ENCODE data around the gene TMSB4X.
"Not testable (repeated sequence)": the region's sequence is repeated elsewhere in the genome, so short reads cannot be mapped to it uniquely, and the experiment has no call there.

The TMSB4X gene

DNA sequence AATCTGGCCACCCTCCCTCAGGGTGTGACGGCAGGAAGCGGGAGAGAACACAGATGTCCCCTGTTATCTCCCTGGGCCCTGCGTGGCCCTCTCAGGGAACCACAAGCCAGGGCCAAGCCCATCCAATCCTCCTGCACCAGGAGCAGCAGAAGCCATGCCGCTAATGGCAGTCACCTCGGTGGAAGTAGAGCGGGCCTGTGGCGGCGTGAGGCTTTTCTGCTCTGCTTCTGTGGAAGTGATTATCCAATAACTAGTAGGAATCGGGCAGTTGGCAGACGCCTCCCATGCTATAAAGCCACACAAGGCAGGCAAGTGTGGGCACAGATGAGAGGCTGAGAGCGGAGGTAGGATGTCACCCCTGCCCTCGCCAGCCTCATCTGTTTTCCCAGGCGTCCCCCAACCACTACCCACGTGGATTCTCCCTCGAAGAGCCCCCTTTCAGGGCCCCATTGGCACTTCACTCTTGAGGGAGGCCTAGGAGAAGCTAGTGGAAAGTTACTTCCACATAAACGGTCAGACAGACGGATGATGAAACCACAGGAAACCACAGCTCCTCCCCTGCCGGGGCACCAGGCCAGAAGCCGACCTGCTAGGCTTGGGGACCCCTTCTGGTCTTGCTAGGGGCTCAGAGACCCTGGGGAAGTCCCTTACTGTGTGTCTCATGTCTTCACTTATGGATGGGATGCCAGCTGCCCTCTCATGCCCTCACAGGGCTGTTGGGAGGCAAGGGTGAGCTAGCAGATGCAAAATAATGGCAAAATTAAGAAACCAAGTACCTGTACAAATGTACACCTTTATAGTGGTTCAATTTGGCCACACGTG is 18.8 kb upstream of the TMSB4X start:
- peak; percentile 85 to 89 for DNase-seq

DNA sequence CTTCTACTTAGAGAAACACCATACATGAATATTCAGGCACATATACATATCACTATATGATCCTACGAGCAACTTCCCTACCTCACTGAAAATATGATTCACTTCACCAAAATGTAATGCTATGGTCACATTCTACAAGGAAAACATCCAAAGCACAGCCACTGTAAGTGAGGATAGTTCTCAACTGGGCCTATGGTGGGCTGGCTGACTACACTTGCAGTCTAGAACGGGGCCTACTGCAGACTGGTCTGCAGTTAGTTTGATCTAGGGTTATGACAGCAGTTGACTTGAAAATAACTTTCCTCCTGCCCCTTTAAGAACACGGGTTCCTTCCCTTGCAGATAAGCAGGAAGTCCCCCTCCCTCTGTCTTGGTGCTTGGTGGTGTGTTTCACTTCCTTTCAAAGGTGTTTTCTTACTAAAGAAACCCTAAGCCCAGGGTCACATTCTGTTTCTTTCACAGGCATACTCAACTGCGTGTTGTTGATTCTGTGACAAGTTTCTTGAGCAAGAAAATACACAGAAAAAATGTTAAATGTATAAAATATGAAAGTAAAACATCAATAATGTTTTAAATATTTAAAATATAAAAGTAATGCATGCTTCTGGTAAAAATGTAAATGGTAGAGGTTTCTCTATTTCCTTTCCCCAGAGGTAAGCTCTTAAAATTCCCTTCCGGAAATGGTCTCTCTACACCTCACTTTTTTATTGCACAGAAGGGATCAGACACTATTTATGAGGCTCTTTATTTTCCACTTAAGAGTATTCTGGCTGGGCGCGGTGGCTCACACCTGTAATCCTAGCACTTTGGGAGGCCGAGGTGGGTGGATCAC is 18.0 kb upstream of the TMSB4X start:
- DNase-seq = peak; percentile 85 to 87

DNA sequence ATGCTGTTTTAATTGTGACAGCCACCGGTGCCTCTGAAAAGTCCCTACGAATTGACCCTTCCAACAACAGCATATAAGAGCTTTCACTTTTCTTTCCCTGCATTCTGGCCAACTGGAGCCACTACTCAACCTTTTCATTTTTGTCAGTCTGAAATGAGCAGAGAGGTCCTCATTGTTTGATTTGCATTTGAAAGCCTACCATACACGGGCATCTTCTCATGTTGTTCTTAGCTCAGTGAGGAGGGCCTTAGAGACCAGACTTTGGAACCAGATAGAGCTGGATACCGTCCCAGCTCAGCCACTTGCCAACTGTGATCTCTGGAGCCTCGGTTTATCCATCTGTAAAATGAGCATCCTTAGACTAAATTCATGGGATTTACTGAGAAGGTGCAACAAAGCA is 16.9 kb upstream of the TMSB4X start:
- DNase-seq = no peak

DNA sequence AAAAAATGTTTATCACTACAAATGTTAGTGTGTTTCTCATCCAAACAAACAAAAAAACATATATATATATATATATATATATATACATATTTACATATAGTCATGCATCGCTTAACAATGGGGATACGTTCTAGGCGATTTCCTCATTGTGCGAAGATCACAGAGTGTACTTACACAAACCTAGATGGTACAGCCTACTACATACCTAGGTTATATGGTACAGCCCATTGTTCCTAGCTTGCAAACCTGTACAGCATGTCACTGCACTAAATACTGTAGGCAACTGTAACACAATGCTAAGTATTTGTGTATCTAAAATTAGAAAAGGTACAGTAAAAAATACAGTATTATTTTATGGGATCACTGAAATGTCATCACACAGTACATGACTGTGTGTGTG is 16.4 kb upstream of the TMSB4X start:
- DNase-seq = no peak

DNA sequence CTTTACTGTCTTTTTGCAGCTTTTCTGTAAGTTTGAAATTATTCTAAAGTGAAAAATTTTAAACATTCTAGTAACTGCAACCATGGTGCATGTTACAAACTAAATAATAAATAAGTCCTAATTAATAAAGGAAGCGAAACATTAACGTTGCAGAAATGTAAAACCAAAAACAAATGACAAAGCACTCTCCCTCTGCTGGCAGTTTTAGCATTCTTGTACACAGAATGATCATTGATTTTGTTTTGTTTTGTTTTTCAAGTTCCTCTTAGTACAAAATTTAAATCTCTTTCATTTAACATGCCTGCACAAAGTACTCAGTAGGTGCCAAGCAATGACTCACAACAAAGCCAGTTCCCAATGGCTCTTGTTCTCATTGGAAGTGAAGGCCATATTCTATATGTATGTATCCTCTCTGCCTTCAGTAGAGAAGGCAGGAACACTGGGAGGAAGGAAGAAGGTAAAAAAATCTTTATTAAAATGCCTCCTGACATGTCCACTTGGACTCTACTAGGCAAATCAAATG is 13.7 kb upstream of the TMSB4X start:
- no peak for DNase-seq

DNA sequence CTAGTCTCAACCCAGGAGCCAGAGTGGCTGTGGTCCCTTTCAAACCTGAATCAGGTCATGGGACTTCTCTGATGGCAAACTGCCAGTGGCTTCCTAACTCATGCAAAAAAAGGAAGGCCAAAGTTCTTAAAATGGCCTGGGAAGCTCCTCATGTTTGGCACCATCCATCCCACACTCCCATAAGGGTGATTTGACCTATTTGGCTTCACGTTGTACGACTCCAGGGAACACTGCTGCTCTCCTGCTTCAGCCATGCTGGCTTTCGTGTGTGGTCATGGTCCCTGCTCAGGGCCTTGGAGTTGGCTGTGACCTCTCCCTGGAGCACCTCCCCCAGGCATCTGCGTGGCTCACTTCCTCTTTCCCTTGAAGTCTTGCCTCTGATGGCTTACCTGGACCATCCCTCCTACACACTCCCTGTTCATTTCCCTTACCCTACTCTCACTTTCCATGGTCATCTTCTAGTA is 12.8 kb upstream of the TMSB4X start:
- no peak for DNase-seq

DNA sequence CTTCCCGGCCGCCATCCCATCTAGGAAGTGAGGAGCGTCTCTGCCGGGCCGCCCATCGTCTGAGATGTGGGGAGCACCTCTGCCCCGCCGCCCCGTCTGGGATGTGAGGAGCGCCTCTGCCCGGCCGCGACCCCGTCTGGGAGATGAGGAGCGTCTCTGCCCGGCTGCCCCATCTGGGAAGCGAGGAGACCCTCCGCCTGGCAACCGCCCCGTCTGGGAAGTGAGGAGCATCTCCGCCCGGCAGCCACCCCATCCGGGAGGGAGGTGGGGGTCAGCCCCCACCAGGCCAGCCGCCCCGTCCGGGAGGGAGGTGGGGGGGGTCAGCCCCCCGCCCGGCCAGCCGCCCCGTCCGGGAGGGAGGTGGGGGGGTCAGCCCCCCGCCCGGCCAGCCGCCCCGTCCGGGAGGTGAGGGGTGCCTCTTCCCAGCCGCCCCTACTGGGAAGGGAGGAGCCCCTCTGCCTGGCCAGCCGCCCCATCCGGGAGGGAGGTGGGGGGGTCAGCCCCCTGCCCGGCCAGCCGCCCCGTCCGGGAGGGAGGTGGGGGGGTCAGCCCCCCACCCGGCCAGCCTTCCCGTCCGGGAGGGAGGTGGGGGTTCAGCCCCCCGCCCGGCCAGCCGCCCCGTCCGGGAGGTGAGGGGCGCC is 11.6 kb upstream of the TMSB4X start:
- not testable (repeated sequence) for DNase-seq

DNA sequence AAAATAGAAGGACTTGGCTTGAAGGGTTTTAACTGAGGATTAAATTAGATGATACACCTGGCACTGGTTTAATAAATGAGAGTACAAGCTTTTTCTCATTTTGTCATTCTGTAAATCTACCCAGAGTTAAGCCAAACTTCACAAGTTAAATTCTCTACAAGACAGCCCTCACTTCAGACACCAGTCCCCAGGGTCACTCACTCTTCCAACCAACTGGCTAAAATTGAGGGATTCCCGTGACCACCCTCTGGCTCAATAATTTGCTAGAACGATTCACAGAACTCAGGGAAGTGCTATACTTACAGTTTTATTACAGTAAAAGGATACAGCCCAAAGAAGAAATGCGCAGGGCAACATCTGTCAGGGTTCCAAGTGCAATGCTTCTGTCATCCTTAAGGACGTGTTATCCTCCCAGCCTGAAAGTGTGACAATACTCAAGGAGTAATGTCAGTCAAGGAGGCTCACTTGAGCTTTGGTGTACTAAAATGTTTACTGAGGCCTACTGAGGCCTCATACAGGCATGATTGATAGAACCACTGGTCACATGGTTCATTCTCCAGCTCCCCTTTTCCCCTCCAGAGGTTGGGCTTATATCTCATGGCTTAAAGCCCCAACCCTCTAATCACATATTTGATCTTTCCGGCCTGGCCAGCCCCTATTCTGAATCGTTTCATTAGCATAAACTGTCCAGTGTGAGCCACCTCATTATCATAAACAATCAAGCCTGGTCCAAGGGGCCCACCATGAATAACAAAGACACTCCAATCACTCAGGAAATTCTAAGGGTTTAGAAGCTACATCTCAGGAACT is 9.6 kb upstream of the TMSB4X start:
- no peak for DNase-seq

DNA sequence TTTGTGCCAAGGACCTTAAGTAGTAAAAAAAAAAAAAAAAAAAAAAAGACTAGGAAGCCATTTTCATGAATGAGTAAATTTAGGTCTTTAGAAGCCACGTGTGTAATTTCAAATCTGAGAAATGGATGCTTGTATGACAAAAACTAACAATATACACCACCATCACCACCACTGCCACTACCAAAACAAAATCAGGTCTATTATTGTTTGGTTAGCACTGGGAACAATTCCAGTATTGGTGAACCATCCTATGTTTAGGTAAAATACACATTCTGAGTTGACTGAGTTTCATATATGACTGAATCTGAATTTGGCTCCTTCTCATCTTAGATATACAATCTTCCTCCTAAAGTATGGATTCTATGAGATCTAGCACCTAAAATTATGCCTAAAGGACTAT is 8.8 kb upstream of the TMSB4X start:
- DNase-seq = no peak

DNA sequence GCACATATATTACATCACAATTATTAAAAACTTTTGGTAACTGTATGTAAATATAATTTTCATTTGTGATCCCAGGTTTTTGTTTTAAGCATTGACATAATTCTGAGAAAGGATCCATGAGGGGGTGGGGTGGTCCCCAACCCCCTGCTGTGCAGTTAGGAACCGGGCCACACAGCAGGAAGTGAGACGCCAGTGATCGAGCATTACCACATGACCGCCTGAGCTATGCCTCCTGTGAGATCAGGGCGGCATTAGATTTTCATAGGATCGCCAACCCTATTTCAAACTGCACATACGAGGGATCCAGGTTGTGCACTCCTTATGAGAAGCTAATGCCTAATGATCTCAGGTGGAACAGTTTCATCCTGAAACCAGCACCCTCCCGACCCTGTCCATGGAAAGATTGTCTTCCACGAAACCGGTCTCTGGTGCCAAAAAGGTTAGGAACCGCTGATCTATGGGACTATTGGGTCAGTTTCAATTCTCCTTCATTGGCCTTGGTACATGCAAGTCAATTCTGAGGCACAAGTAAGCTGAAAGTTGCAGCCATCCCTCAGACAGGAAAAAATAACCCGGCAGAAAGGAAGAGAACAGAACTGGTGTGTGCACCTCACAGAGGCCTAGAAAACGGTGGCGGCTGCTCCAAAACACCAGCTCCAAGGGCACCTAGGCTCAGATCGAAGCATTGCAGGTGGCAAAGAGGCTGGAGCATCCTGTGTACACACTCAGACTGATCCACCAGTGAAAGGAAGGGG is 7.0 kb upstream of the TMSB4X start:
- DNase-seq = no peak

DNA sequence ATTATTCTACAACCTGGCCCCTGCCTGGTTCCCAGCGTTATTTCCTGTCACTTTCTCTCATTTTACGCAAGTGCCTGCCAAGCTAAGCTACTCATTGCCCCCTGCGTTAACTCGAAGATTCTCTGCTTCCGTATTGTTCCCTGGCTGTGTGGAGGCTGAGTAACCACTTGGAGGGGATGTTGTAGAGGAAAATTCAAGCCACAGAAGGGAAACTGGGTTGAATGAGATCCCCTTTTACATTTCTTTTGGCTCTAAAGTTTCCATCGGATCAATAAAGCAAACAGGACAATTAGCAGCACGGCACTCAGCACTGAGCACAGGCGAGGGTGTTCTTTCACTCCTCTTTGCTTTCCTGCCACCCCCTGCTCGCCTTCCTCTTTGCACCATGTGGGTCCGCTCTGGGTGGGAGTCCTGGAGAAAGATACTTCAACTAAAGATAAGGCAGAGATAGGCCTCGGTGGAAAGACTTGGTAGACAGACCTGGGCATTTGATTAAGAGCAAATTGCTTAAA is 4.2 kb upstream of the TMSB4X start:
- peak; percentile 76 to 81 for DNase-seq

DNA sequence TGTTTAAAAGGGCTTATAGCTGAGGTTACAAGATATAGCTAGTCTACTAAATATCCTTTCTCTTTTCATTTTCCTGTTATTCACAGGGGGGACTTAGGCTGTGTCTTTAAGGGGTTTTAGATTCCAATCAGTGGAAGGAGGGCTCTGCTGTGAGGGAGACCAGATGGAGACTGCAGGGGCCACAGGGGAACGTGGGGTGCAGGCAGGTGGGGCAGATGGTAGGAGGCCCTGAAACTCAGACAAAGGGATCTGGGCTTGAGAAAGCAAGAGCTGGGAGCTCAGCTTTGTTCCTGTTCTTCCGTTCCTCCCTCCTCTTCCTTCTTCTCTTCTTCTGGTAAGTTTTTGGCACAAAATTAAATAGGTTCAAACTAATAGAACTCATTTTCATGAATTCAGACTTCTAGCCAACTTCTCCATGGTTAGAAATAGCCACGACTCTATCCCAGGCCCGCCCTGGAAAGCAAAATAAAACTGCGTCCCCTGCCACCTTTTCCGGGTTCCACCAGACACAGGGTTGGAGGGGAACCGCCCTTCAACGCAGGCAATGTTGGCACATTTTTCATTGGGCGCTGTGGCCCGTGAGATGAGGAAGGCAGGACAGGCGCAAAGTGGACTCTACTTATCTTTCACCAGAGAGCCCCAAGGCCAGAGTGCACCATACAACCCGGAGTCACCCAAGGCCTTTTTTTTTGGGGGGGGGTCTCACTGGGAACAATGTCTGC is 3.5 kb upstream of the TMSB4X start:
- DNase-seq = peak in 1 of 2 donors; percentile 30

DNA sequence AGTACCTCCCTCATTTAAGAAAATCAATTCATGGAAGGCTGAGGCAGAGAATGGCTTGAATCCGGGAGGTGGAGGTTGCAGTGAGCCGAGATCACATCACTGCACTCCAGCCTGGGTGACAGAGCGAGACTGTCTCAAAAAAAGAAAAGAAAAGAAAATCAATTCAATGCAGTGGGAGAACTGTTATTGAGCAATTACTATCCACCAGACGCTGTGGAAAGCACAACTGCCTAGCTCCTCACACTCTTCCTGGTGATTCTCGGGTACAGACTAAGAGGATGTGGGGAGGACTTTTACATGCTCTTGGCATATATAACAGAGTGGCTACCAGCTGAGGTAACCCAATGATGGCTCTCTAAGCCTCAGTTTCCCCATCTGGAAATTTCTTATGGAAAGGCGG is 2.7 kb upstream of the TMSB4X start:
- no peak for DNase-seq

DNA sequence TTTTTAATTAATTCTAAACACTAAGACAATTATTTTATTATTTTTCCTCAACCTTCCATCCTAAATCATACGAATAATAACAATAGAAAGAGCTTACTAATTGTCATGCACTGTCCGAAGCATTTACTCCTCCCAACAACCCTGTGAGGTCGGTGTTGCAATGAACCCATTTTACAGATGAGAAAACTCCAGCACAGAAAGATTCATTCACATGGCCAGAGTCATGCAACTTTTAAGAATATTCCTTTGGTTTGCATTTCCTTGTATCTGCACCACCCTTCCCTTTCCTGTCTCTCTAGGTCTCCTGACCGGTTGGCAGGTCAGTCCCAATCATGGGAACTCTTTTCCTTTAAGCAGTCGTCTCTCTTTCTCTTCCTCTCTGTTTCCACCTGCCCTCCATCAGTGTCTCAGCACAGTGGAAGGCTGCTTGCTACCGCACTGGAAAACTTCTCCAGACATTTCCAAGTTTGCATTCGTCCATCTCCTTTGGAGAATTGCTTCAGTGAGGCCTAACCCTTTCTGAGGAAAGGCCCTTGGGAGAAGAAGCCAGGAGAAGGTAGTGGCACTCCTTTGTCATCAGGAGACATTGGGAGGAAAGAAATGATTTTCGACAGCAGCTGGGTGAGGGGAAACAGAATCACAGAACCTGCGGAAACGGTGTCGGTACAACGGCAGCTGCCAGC is 1.9 kb upstream of the TMSB4X start:
- no peak for DNase-seq

DNA sequence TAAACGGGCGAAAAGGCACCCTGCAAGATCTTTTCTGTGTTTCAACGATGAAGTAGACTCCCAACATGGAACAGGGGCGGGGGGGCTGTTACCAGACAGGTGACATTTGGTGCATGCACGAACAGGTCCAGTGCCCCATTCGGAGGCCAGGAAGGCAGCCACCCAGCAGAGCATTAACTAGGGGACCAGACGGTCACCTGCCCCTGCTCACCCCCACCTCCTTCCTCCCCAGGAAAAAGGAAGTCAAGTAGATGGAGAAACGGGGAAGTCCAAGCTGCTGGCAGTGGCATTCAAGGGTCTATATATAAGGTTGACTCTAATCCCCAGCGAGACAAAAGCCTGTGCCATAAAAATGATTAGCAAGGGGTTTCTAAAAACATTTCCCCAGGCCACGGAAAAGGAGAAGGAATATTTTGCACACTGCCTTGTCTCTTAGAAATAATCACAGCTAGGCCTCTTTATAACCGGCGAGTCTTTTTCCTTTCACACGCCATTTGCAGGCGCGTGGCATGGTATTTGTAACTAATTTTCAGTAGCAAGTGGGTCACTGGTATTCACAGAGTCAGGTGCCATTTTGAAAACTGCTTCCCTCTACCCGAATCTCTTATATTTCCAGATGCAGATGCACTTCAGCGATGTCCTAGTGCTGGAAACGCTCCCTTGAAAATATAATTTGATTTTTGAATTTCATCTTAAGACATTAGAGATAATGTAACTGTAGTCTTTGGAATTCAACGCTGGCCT is 1.2 kb upstream of the TMSB4X start:
- DNase-seq = peak; percentile 62 to 66

DNA sequence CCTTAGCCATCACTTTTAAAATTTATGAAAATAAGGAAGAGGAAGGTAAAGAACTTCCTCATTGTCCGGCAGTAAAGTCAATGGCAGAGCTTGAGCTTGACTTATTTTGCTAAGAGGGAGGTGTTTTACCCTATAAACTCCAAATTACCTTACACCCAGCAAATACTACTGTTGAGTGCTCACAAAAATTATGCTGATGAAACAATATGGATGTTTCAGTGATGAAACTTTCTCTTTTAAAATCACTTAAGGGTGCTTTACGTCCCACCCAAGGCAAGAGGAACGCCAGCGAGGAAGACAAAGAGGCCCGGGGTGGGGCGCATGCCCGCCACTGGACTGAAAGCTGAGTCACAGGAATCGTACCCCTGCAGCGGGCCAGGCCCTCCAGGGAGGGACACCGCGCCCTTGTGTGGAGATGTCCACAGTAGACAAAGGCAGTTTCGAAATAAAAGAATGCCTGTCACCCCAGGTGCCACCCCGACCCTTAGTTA is 560 bp upstream of the TMSB4X start:
- peak; percentile 52 to 62 for DNase-seq

DNA sequence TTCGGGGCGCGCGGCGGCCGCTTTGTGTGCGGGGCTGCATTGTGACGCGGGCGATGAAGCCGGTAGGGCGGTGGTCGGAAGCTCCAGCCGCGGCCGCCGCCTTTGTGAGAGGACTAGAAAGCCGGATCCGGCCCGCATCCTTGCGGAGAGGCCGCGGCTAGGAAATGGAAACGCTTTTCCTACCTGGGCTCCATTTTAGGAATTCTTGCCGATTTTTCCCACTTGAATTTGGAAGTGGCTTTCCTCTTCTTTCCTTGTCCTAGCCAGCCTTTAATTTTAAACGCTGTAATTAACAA is 708 bp downstream of the TMSB4X start:
- peak in 1 of 2 donors; percentile 52 for DNase-seq

DNA sequence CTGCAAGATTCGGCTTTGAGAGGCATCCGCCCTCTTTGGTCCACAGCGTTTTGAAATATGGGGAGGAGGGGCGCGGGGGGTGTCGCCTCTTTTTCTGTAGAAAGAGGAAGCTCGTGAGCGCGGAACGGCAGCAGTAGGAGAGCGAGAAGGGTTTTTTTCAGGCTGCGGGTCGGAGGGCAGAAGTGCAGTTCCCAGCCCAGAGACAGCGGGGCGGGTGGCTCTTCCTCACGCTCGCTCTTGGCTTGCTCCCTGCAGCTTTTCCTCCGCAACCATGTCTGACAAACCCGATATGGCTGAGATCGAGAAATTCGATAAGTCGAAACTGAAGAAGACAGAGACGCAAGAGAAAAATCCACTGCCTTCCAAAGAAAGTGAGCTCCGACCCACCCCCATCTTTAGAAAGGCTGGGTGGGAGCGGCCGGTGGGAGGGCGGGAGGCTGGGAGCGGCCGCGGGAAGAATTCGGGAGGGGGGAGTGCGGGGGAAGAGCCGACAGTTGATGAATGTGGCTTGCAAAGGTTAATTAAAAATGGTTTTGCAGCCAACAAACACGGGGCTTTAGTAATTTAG is 1.2 kb downstream of the TMSB4X start:
- peak; percentile 57 to 80 for DNase-seq
